ENCODE data around the gene VSX2. TPM values are rescaled to one million over a fixed set of nuclear protein-coding genes. Genes with fewer than 3 reads are reported as not detected.

The VSX2 gene
- total RNA-seq (2022; extraction: Qiagen RNA extraction) = not detected in 5 replicates

DNA sequence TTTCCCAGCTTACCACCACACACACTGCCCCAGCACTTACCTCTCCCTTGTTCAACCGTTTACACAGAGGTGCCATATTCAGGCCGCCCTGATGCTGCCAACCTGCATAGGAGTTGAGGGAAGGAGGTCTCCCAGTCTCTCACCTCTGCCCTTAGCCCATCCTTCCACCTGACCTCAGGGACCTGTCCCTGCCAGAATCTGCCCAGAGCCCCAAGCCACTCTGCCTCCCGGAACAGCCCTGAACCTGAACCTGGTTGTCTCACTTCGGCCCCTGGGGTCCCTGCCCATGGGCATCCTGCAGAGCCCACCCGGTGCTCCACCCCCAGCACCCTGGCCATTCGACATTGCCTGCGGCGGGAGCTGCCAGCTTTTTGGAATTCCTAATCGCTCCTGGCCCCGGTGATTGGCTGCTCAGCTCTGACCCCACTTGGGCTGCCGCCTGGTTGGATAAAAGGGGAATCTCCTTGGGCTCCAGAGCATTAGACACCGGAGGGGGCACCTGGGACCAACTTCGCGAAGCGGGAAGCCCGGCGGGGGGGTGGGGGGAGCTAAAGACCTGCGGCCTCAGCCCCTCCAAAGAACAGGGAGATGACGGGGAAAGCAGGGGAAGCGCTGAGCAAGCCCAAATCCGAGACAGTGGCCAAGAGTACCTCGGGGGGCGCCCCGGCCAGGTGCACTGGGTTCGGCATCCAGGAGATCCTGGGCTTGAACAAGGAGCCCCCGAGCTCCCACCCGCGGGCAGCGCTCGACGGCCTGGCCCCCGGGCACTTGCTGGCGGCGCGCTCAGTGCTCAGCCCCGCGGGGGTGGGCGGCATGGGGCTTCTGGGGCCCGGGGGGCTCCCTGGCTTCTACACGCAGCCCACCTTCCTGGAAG is at the start of gene VSX2:
TSS of gene VSX2 (plus strand) at position 476 of the 874 bp plus-strand sequence. CDS start at position 589, 113 bp downstream.

GRCh38 chr14:74302634-74303569 is 63.7 kb downstream of the VSX2 start, which contains the start of gene ABCD4:
Gene ABCD4 (minus strand): TSS chr14:74302934. CDS start chr14:74302912, 22 bp downstream.

Other genes with a start within 250 kb of the VSX2 start
- 5.3 to 8.1 TPM (median 6.8 TPM) in 5 replicates for gene ENTPD5, start 220.2 kb upstream of the VSX2 start, total RNA-seq (2022; extraction: Qiagen RNA extraction)
- gene BBOF1, start 220.1 kb upstream of the VSX2 start, total RNA-seq (2022; extraction: Qiagen RNA extraction) = 2.6 to 5.5 TPM (median 3.2 TPM) in 5 replicates
- 1.9 to 3.3 TPM (median 3.0 TPM) in 5 replicates for gene ALDH6A1, start 155.0 kb upstream of the VSX2 start, total RNA-seq (2022; extraction: Qiagen RNA extraction)
- 3.5 to 7.0 TPM (median 4.5 TPM) in 5 replicates for gene LIN52, start 154.5 kb upstream of the VSX2 start, total RNA-seq (2022; extraction: Qiagen RNA extraction)
- gene ABCD4, start 63.5 kb downstream of the VSX2 start, total RNA-seq (2022; extraction: Qiagen RNA extraction) = 27.1 to 33.9 TPM (median 31.0 TPM) in 5 replicates
- gene VRTN, start 109.0 kb downstream of the VSX2 start, total RNA-seq (2022; extraction: Qiagen RNA extraction) = 0.08 TPM in 1 of 5 replicates, not detected in the others
- gene SYNDIG1L, start 186.8 kb downstream of the VSX2 start, total RNA-seq (2022; extraction: Qiagen RNA extraction) = not detected in 5 replicates